Measurements from ENCODE around the gene C5orf58. TPM values are rescaled to one million over a fixed set of nuclear protein-coding genes. Genes with fewer than 3 reads are reported as not detected.

The C5orf58 gene
- polyA plus RNA-seq, 5 donors: 0.29 to 0.94 (median 0.31) TPM

GRCh38 chr5:170279459-170279817 is 46.7 kb downstream of the C5orf58 start:
- DNase-seq: no peak

GRCh38 chr5:170280011-170280493 is 47.3 kb downstream of the C5orf58 start:
- no peak for DNase-seq

GRCh38 chr5:170283296-170283695 is 50.5 kb downstream of the C5orf58 start:
- DNase-seq: no peak

- no peak for DNase-seq
These were observed 51.4 kb downstream of the C5orf58 start for GRCh38 chr5:170284231-170284630.

GRCh38 chr5:170285181-170285580 is 52.4 kb downstream of the C5orf58 start:
- DNase-seq: no peak

GRCh38 chr5:170286386-170286925 is 53.7 kb downstream of the C5orf58 start:
- no peak for DNase-seq

- DNase-seq: peak; percentile 88 to 89
These were observed 54.7 kb downstream of the C5orf58 start for GRCh38 chr5:170287532-170287931.

- no peak for DNase-seq
These were observed 55.4 kb downstream of the C5orf58 start for GRCh38 chr5:170288151-170288550.

- DNase-seq: no peak
These were observed 55.8 kb downstream of the C5orf58 start for GRCh38 chr5:170288551-170288950.

- no peak for DNase-seq
These were observed 56.3 kb downstream of the C5orf58 start for GRCh38 chr5:170289121-170289520.

GRCh38 chr5:170289764-170290163 is 57.0 kb downstream of the C5orf58 start:
- DNase-seq: no peak

GRCh38 chr5:170290498-170290897 is 57.7 kb downstream of the C5orf58 start:
- DNase-seq: no peak

GRCh38 chr5:170292179-170293104 is 59.7 kb downstream of the C5orf58 start:
- no peak for DNase-seq

- DNase-seq: no peak
These were observed 60.5 kb downstream of the C5orf58 start for GRCh38 chr5:170293273-170293672.

- no peak for DNase-seq
These were observed 61.3 kb downstream of the C5orf58 start for GRCh38 chr5:170294057-170294456.

GRCh38 chr5:170294556-170294955 is 61.8 kb downstream of the C5orf58 start:
- no peak for DNase-seq

Other genes with a start within 250 kb of the C5orf58 start
- gene FOXI1, start 127.1 kb upstream of the C5orf58 start, polyA plus RNA-seq (ENCODE audit: insufficient read depth in 1 of 5, insufficient read length in 5 of 5, low replicate concordance in 1 of 5): under 1 TPM in 1 of 5 donors, not detected in 4; 0.07 TPM
- 10 to 100 TPM in 1 of 5 donors, 1 to 10 TPM in 4; 6.1 to 10.1 (median 8.3) TPM for gene LCP2, start 64.8 kb downstream of the C5orf58 start, polyA plus RNA-seq (ENCODE audit: insufficient read depth in 1 of 5, insufficient read length in 5 of 5, low replicate concordance in 1 of 5)
- 1 to 10 TPM in 4 of 5 donors, under 1 TPM in 1; 0.60 to 2.7 (median 1.2) TPM for gene KCNMB1, start 156.4 kb downstream of the C5orf58 start, polyA plus RNA-seq (ENCODE audit: insufficient read depth in 1 of 5, insufficient read length in 5 of 5, low replicate concordance in 1 of 5)